ENCODE measurements around the gene NTRK3. TPM values are rescaled to one million over a fixed set of nuclear protein-coding genes. Genes with fewer than 3 reads are reported as not detected.

NTRK3 gene
- total RNA-seq, 4 donors from 2014 or later, result 0.51 to 22.2 (median 10.1) TPM

GRCh38 chr15:88288661-88289060 lies 32.1 kb upstream of the NTRK3 start:
- TF ChIP-seq CTCF (IDR thresholded peaks at IDR 0.05; ENCODE audit: low read depth), result no peak

GRCh38 chr15:88288206-88288605 lies 31.7 kb upstream of the NTRK3 start:
- TF ChIP-seq CTCF (IDR thresholded peaks at IDR 0.05; ENCODE audit: low read depth), result no peak

DNA sequence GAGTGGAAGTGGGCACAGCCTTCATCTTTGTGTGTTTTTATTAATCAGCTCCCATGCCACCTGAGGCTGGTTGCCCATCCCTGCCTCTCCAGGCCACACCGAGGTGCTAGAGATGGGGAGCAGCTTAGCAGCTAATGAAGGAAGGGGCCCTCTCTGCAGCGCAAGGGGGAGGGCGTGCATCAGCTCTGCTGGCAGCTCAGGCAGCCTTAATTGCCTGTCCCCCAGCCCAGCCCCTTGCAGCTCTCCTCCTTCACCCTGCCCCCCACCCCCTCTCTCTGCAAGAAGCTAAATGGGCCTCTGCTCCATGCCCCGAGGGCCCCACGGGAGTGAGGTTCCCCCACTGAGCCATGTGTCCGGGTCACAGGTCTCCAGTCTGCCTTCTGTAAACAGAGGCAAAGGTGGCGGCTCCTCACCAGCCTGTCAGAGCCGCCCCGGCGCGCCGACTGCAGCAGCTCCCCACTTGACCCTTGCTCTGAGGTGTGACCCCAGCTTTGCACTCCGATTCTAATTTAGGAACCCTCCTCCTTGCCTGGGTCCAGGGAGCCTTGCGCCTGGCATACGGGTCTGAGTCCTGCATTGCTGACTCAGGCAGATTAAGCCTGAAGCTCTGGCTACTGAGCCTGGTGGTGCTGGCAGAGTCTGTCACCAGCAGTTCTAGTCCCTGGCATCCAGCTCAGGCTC lies 27.9 kb upstream of the NTRK3 start:
- no peak for TF ChIP-seq CTCF (IDR thresholded peaks at IDR 0.05; ENCODE audit: low read depth)

DNA sequence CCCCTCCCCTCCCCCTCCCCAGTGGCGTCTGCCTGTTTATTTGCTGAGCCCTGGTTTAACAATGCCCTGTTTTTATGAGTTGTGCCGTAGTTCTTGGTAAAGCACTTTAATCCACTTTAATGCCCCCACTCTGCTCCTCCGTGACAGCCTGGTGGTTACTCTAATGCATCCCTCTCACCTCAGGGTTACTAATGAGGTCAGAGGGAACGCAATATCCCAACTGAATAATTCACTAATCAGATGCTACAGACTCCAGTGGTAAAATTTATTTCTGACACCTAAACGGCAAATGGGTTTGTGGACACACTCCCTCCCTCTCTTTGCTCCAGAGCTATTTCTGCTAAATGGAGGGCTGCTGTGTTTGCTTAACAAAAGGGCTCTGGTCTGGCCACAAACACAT lies 26.1 kb upstream of the NTRK3 start:
- no peak for TF ChIP-seq CTCF (IDR thresholded peaks at IDR 0.05; ENCODE audit: low read depth)

DNA sequence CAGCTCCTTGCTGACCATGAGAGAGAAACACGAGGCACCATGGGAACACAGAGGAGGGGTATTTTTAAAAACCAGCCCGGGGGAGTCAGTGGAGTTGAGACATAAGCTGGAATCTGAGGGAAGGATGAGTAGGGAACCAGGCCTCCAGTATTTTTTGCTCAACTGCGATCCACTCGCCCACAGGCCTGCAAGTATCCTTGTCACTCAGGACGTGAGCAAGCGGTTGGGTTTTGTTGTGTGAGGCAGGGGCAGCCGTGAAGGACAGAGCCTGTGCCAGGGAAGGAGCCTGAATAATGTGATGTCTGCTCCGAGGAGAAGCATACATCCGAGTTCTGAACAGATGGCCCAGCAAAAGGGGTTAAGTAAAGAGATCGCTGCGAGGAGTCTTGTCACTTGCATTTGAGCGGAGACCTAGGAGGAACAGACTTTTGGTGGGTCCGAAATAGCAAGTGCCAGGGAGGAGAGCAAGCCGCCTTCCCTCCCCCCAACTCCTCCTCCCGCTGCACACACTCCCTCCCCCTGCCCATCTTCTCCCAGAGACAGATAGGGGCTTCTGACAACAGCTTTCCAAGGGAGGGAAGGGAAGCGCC lies 20.4 kb upstream of the NTRK3 start:
- no peak for TF ChIP-seq CTCF (IDR thresholded peaks at IDR 0.05; ENCODE audit: low read depth)

GRCh38 chr15:88275804-88276203 lies 19.3 kb upstream of the NTRK3 start:
- TF ChIP-seq CTCF (IDR thresholded peaks at IDR 0.05; ENCODE audit: low read depth), result no peak

DNA sequence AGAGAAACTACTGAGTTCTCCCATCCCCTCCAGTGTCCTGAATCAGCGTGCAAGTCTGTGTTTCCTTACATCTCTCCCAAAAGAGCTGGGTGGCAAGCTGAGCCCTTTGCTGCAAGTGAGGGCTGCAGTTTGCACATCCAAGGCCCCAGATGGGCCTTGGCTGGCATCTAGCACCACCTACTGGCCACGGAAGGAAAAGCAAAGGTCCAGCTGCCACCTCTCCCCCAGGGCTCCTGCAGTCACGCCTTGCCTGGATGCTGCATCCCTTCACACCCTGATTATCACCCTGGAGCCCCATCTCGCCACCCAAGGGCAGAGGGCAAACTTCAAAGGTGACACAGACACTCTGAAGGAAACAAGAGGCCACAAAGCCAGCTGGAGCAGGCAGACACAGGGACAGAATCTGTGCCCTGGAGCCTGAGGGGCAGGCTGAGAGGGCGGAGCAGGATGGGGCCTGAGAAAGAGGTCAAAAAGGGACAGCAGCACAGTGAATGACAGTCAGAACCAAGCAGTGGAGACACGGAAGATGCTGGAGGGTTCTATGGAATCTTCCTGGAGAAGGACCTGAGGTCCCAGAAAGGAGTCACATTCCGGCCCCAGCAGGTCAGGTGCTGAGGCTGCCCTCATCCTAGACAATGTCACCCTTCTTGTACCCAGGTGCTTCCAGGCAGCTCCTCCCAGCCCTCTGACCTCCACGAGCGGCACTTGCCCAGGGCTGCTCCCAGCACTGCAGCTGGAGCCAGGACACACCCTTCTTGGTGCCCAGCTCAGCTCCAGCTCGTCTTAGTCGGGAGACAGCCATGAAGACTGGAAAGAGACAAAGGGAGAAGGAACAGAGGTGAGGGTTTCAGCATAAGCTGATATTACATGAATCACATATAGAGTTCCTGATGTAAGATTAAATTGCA lies 18.3 kb upstream of the NTRK3 start:
- no peak for TF ChIP-seq CTCF (IDR thresholded peaks at IDR 0.05; ENCODE audit: low read depth)
